K562 (cell line): Measurements from ENCODE around the gene GALM.

Experiments used
- MAFG ChIP-seq: fragments of 450-650 bp; conservative IDR thresholded peaks from 2 replicates; pipeline ENCODE4 v1.6.1; 2016; ENCODE audit warnings: missing genetic modification characterization, missing compliant biosample characterization
- NELFE ChIP-seq: IDR thresholded peaks from 2 replicates; pipeline ENCODE4 v1.6.1; 2011; ENCODE audit warnings: mild to moderate bottlenecking; ENCODE audit not compliant: insufficient read depth, insufficient read length
- OTX1 ChIP-seq: fragments of 450-650 bp; formaldehyde crosslinking; IDR thresholded peaks from 2 replicates; pipeline ENCODE4 v1.4.0; 2022; ENCODE audit warnings: mild to moderate bottlenecking
- SP1 ChIP-seq: sonication (generic); formaldehyde crosslinking; IDR thresholded peaks from 2 replicates; pipeline ENCODE4 v1.8.1; 2022; ENCODE audit warnings: mild to moderate bottlenecking, missing genetic modification reagents
- TAF1 ChIP-seq: IDR thresholded peaks from 2 replicates; pipeline ENCODE4 v1.6.1; 2011; ENCODE audit warnings: mild to moderate bottlenecking, low read length, moderate library complexity; ENCODE audit not compliant: insufficient read depth, control insufficient read depth, severe bottlenecking; ENCODE audit errors: extremely low read depth
- ZNF263 ChIP-seq: sonication (generic); formaldehyde crosslinking; IDR thresholded peaks from 2 replicates; pipeline ENCODE4 v1.8.0; 2022; ENCODE audit warnings: mild to moderate bottlenecking, missing genetic modification reagents, borderline replicate concordance
- TF ChIP-seq, protein P1 (sequence below): fragments of 450-650 bp; IDR thresholded peaks from 2 replicates; pipeline ENCODE4 v1.6.1; 2016
- TF ChIP-seq, protein P2 (sequence below): IDR thresholded peaks from 2 replicates; pipeline ENCODE4 v1.6.1; 2016; ENCODE audit warnings: missing genetic modification characterization, missing compliant biosample characterization
- TF ChIP-seq, protein P3 (sequence below), 3 experiments: IDR thresholded peaks in 2 of 3; conservative IDR thresholded peaks in 1 of 3; 2 replicates each; pipeline ENCODE4 v1.5.1; 2011 to 2012; ENCODE audit warnings: low read length in 3 of 3, mild to moderate bottlenecking in 3 of 3, control low read depth in 2 of 3, improper control_type of control experiment in 1 of 3, inconsistent platforms in 1 of 3, low read depth in 1 of 3, mixed read lengths in 1 of 3, moderate library complexity in 1 of 3; ENCODE audit not compliant: insufficient read depth in 2 of 3
- TF ChIP-seq, protein P4 (sequence below): sonication (generic); formaldehyde crosslinking; IDR thresholded peaks from 2 replicates; pipeline ENCODE4 v1.9.0; 2022; ENCODE audit warnings: mild to moderate bottlenecking, missing genetic modification reagents
- TF ChIP-seq, protein P5 (sequence below): fragments of 250-450 bp; sonication (Bioruptor Pico); IDR thresholded peaks from 2 replicates; pipeline ENCODE4 v1.5.1; 2021; ENCODE audit warnings: mild to moderate bottlenecking

DNA sequence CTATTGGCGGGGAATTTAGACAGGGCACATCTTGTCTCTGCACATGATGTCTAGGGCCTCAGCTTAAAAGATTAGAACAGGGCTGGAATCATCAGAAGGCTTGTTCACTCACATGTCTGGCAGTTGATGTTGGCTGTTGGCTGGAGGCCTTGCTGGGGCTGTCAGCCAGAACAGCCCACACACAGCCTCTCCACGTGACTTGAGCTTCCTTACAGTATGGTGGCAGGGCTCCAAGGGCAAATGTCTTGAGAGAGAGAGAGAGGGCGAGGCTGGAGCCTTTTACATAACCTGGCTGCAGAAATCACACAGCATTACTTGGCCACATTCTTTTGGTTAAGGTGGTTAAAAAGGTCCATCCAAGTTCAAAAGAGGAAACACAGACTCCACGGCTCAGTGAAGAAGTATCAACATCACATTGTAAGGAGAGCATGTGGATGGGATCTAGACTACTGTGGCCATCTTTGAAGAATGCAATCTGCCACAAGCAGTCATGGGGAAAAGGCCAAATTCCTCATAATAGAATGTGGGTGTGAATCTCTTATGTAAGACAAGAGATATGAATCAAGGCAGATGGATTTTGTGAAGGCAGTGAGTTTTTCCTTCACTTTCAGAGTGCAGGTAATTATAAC lies 54.8 kb downstream of the GALM start:
- TF ChIP-seq, protein P1, sequence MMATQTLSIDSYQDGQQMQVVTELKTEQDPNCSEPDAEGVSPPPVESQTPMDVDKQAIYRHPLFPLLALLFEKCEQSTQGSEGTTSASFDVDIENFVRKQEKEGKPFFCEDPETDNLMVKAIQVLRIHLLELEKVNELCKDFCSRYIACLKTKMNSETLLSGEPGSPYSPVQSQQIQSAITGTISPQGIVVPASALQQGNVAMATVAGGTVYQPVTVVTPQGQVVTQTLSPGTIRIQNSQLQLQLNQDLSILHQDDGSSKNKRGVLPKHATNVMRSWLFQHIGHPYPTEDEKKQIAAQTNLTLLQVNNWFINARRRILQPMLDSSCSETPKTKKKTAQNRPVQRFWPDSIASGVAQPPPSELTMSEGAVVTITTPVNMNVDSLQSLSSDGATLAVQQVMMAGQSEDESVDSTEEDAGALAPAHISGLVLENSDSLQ: no peak
- TF ChIP-seq, protein P2, sequence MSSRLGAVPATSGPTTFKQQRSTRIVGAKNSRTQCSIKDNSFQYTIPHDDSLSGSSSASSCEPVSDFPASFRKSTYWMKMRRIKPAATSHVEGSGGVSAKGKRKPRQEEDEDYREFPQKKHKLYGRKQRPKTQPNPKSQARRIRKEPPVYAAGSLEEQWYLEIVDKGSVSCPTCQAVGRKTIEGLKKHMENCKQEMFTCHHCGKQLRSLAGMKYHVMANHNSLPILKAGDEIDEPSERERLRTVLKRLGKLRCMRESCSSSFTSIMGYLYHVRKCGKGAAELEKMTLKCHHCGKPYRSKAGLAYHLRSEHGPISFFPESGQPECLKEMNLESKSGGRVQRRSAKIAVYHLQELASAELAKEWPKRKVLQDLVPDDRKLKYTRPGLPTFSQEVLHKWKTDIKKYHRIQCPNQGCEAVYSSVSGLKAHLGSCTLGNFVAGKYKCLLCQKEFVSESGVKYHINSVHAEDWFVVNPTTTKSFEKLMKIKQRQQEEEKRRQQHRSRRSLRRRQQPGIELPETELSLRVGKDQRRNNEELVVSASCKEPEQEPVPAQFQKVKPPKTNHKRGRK (tag): no peak
- no peak for TF ChIP-seq ZNF263 (CRISPR knock-in tag)
- TF ChIP-seq, protein P3, sequence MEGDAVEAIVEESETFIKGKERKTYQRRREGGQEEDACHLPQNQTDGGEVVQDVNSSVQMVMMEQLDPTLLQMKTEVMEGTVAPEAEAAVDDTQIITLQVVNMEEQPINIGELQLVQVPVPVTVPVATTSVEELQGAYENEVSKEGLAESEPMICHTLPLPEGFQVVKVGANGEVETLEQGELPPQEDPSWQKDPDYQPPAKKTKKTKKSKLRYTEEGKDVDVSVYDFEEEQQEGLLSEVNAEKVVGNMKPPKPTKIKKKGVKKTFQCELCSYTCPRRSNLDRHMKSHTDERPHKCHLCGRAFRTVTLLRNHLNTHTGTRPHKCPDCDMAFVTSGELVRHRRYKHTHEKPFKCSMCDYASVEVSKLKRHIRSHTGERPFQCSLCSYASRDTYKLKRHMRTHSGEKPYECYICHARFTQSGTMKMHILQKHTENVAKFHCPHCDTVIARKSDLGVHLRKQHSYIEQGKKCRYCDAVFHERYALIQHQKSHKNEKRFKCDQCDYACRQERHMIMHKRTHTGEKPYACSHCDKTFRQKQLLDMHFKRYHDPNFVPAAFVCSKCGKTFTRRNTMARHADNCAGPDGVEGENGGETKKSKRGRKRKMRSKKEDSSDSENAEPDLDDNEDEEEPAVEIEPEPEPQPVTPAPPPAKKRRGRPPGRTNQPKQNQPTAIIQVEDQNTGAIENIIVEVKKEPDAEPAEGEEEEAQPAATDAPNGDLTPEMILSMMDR (IDR thresholded peaks at IDR 0.05 in 2 of 3, conservative IDR thresholded peaks at IDR 0.05 in 1 of 3; ENCODE audit: insufficient read depth in 2 of 3, low read depth in 1 of 3, low read length in 3 of 3): no peak
- TF ChIP-seq MAFG (tag): no peak
- no peak for TF ChIP-seq SP1 (CRISPR knock-in tag)
- TF ChIP-seq, protein P4, sequence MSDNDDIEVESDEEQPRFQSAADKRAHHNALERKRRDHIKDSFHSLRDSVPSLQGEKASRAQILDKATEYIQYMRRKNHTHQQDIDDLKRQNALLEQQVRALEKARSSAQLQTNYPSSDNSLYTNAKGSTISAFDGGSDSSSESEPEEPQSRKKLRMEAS (CRISPR knock-in tag): 0 out of 2 replicates have a peak, but pooled peaks have one; percentile 19
- TF ChIP-seq NELFE: no peak
- TF ChIP-seq TAF1: no peak
- TF ChIP-seq OTX1 (CRISPR knock-in tag): no peak
- TF ChIP-seq, protein P5, sequence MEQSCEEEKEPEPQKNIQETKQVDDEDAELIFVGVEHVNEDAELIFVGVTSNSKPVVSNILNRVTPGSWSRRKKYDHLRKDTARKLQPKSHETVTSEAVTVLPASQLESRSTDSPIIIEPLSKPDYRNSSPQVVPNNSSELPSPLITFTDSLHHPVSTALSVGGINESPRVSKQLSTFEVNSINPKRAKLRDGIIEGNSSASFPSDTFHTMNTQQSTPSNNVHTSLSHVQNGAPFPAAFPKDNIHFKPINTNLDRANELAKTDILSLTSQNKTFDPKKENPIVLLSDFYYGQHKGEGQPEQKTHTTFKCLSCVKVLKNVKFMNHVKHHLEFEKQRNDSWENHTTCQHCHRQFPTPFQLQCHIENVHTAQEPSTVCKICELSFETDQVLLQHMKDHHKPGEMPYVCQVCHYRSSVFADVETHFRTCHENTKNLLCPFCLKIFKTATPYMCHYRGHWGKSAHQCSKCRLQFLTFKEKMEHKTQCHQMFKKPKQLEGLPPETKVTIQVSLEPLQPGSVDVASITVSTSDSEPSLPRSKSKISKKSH (CRISPR knock-in tag): no peak
